PFSK-1 (cell line): ENCODE data around the gene MYBBP1A.

Source experiments
- FOXP2 ChIP-seq: optimal IDR thresholded peaks from 2 replicates; pipeline ENCODE3; 2011; ENCODE audit warnings: borderline replicate concordance, control low read depth, inconsistent platforms; ENCODE audit not compliant: insufficient read depth; ENCODE audit errors: extremely low read length, extremely low read depth
- REST ChIP-seq, 2 experiments: IDR thresholded peaks; 2 replicates each; pipeline versions ENCODE4 v1.6.1 to v1.8.0; 2011 to 2012; ENCODE audit warnings: low read depth in 2 of 2, low read length in 2 of 2, control low read depth in 1 of 2, inconsistent platforms in 1 of 2, mild to moderate bottlenecking in 1 of 2, moderate library complexity in 1 of 2; ENCODE audit not compliant: insufficient read depth in 1 of 2

- TF ChIP-seq REST (IDR thresholded peaks at IDR 0.05; ENCODE audit: insufficient read depth in 1 of 2, low read depth in 2 of 2, low read length in 2 of 2) (no peak), FOXP2 (no peak)
These were observed 11.6 kb upstream of the MYBBP1A start for GRCh38 chr17:4566785-4567184.
